ENCODE results near the gene PARN.
A peak's percentile ranks its signal among the peaks of the same experiment; 100 is the strongest.
"Not testable (repeated sequence)": the region's sequence is repeated elsewhere in the genome, so short reads cannot be mapped to it uniquely, and the experiment has no call there.

Gene PARN

GRCh38 chr16:14415291-14415690 is 214.8 kb downstream of the PARN start:
- peaks cover 6% of the 10 kb centered on the region for H3K9me3 Mint-ChIP-seq
- no peak for TF ChIP-seq CTCF (IDR thresholded peaks at IDR 0.05; ENCODE audit: unreplicated experiment in 3 of 3)
- H3K4me1 Mint-ChIP-seq: peaks cover under 1% of the 10 kb centered on the region
- peaks cover 13% of the 10 kb centered on the region for H3K27me3 Mint-ChIP-seq (ENCODE audit: low read depth)
- peaks cover 9% of the 10 kb centered on the region for H3K36me3 Mint-ChIP-seq (ENCODE audit: low read depth)
- no peak overlapping the region for H3K27ac Mint-ChIP-seq
- H3K4me3 Mint-ChIP-seq: no peak overlapping the region

DNA sequence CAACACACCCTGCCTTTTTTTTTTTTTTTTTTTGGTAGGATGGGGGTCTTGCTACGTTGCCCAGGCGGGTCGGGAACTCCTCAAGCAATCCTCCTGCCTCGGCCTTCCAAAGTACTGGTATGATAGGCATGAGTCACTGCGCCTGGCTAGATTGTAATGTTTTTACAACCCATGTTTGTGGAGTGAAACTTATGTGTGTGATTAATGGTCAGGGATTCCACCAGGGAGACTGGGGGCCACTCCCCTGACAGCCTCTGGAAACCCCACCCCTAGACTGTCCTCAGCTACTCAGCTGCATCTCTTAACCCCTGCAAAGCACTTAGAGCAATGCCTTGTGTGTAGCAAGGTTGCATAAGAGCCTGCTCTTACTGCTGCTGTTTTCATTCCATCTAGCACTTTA is 220.5 kb downstream of the PARN start:
- Mint-ChIP-seq H3K36me3 (ENCODE audit: low read depth) (no peaks in the 10 kb centered on the region), H3K27ac (no peak overlapping the region), H3K4me1 (no peaks in the 10 kb centered on the region), H3K4me3 (no peak overlapping the region), H3K27me3 (ENCODE audit: low read depth) (peaks cover 16% of the 10 kb centered on the region), H3K9me3 (no peaks in the 10 kb centered on the region)
- TF ChIP-seq CTCF (IDR thresholded peaks at IDR 0.05; ENCODE audit: unreplicated experiment in 3 of 3): no peak

DNA sequence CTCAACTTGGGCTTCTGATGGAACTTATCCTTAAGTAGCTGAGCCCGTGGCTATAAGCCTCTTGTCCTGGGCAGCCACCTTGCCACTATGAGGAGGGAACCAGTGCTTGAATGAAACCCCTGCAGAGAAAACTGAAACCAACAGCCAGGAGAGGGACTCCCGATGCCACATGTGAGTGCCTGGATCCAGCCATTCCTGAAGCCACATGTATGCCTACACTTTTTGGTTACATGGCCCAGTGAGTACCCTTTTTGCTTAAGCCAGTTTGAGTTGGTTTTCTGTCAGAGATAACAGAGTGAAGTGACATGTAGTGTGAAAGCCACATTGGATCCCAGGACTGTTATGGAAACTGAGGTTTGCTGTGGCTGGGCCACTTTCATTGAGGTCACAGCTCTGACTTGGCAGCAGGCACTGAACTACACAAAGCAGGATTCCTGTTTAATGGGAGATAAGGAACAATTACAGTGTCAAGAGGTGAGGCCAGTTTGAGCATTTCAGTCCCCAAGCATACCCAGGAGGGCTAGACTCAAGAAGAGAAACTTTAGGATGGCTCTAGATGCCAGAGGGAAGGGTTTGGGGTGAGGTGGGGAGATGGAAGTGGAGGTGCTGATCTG is 222.2 kb downstream of the PARN start:
- TF ChIP-seq CTCF (IDR thresholded peaks at IDR 0.05; ENCODE audit: unreplicated experiment in 3 of 3): no peak
- Mint-ChIP-seq H3K9me3 (no peaks in the 10 kb centered on the region), H3K4me1 (no peaks in the 10 kb centered on the region), H3K36me3 (ENCODE audit: low read depth) (no peaks in the 10 kb centered on the region), H3K27me3 (ENCODE audit: low read depth) (peaks cover 17% of the 10 kb centered on the region), H3K4me3 (no peak overlapping the region), H3K27ac (no peak overlapping the region)

GRCh38 chr16:14405611-14406537 is 224.2 kb downstream of the PARN start:
- peaks cover 19% of the 10 kb centered on the region for H3K27me3 Mint-ChIP-seq (ENCODE audit: low read depth)
- peaks cover 14% of the 10 kb centered on the region for H3K4me1 Mint-ChIP-seq
- no peaks in the 10 kb centered on the region for H3K9me3 Mint-ChIP-seq
- H3K4me3 Mint-ChIP-seq: no peak overlapping the region
- no peaks in the 10 kb centered on the region for H3K36me3 Mint-ChIP-seq (ENCODE audit: low read depth)
- TF ChIP-seq CTCF (IDR thresholded peaks at IDR 0.05; ENCODE audit: unreplicated experiment in 3 of 3): no peak
- H3K27ac Mint-ChIP-seq: no peak overlapping the region

- Mint-ChIP-seq H3K4me1 (peaks cover 32% of the 10 kb centered on the region), H3K27me3 (ENCODE audit: low read depth) (peaks cover 20% of the 10 kb centered on the region)
- not testable (repeated sequence) for H3K4me3 Mint-ChIP-seq; H3K27ac Mint-ChIP-seq; H3K36me3 Mint-ChIP-seq (ENCODE audit: low read depth); H3K9me3 Mint-ChIP-seq
Measured at GRCh38 chr16:14403001-14403389, 227.1 kb downstream of the PARN start.

DNA sequence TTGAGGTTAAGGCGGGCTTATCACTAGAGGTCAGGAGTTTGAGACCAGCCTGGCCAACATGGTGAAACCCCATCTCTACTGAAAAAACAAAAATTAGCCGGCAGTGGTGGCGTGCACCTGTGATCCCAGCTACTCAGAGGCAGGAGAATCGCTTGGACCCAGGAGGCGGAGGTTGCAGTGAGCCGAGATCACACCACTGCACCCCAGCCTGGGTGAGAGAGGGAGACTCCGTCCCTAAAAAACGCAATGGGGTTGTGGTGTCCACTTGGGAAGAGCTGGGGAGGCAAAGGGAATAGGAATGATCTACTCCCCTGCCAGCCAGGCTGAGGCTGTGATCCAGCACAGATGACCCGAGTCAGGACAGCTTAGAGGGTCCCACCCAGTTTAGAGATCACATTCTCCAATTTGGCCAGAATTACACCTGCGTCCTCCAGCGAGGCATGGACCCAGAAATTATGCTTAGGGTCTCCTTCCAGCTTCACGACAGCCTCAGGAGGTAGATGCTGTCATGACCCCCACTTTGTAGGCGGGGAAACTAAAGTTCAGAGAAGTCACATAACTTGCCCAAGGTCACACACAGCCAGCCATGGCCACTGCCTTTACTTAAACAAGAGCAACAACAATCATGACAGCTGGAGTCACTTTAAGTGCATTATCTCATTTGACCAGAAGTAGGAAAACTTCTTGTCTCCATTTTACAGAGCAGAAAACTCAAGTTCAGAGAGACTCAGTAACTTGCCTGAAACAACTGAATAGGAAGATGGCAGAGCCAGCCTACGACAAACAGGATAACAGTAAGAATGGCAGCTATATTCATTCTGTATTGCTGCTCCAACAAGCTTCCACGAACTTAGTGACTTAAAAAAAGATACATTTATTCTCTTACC is 227.7 kb downstream of the PARN start:
- peaks cover 32% of the 10 kb centered on the region for H3K4me1 Mint-ChIP-seq
- H3K9me3 Mint-ChIP-seq; H3K36me3 Mint-ChIP-seq (ENCODE audit: low read depth); H3K4me3 Mint-ChIP-seq: not testable (repeated sequence)
- peak overlapping the region in 1 of 3 experiments; percentile 38 for H3K27ac Mint-ChIP-seq
- H3K27me3 Mint-ChIP-seq (ENCODE audit: low read depth): peaks cover 17% of the 10 kb centered on the region

DNA sequence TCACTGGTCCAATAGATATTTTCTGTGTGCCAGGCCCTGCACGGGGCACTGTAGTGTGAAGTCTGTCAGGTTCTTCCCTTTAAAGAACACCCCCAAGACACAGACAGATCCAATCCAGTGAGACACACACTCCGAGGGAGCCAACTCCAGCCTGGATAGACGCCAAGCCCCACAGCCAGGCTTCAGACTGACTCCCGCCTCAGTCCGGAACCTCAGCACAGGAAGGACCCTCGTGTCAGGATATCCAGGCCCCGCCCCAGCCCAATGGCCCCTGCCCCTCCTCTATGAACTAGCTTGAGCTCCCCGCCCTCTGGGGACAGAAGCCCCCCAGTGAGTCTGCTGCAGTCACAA is 228.4 kb downstream of the PARN start:
- H3K27ac Mint-ChIP-seq: peak overlapping the region in 1 of 3 experiments; percentile 71
- not testable (repeated sequence) for H3K36me3 Mint-ChIP-seq (ENCODE audit: low read depth)

GRCh38 chr16:14400978-14401710 is 228.9 kb downstream of the PARN start:
- Mint-ChIP-seq H3K27me3 (ENCODE audit: low read depth) (peaks cover 13% of the 10 kb centered on the region), H3K27ac (peak overlapping the region in 1 of 3 experiments; percentile 71), H3K4me1 (peaks cover 32% of the 10 kb centered on the region)
- not testable (repeated sequence) for H3K4me3 Mint-ChIP-seq; H3K36me3 Mint-ChIP-seq (ENCODE audit: low read depth); H3K9me3 Mint-ChIP-seq

More for the DNA sequence above, 228.4 kb downstream of the PARN start:
- Mint-ChIP-seq H3K4me1 (peaks cover 32% of the 10 kb centered on the region), H3K27me3 (ENCODE audit: low read depth) (peaks cover 13% of the 10 kb centered on the region)
- H3K9me3 Mint-ChIP-seq, H3K4me3 Mint-ChIP-seq: not testable (repeated sequence)

Measured in nephron (organoid).